Ishikawa (cell line): ENCODE data around the gene MGAT4C.

Experiments used
- CEBPB ChIP-seq: IDR thresholded peaks from 2 replicates; pipeline ENCODE4 v1.6.1; 2012
- CREB1 ChIP-seq: IDR thresholded peaks from 2 replicates; pipeline ENCODE4 v1.6.1; 2012; ENCODE audit warnings: low read depth
- EGR1 ChIP-seq: IDR thresholded peaks from 2 replicates; pipeline ENCODE4 v1.6.1; 2012
- EP300 ChIP-seq: IDR thresholded peaks from 2 replicates; pipeline ENCODE4 v1.6.1; 2012; ENCODE audit warnings: borderline replicate concordance
- FOXM1 ChIP-seq: IDR thresholded peaks from 2 replicates; pipeline ENCODE4 v1.6.1; 2012; ENCODE audit warnings: low read depth, borderline replicate concordance
- NFIC ChIP-seq: IDR thresholded peaks from 2 replicates; pipeline ENCODE4 v1.6.1; 2012
- RAD21 ChIP-seq: IDR thresholded peaks from 2 replicates; pipeline ENCODE4 v1.6.1; 2012; ENCODE audit warnings: low read depth
- REST ChIP-seq: IDR thresholded peaks from 2 replicates; pipeline ENCODE4 v1.6.1; 2012; ENCODE audit warnings: low read depth, mild to moderate bottlenecking
- TAF1 ChIP-seq: IDR thresholded peaks from 2 replicates; pipeline ENCODE4 v1.6.1; 2012; ENCODE audit warnings: low read depth, mild to moderate bottlenecking
- TCF12 ChIP-seq: IDR thresholded peaks from 2 replicates; pipeline ENCODE4 v1.6.1; 2012; ENCODE audit warnings: low read depth
- TEAD4 ChIP-seq: IDR thresholded peaks from 2 replicates; pipeline ENCODE4 v1.6.1; 2012
- USF1 ChIP-seq: IDR thresholded peaks from 2 replicates; pipeline ENCODE4 v1.6.1; 2012
- YY1 ChIP-seq: IDR thresholded peaks from 2 replicates; pipeline ENCODE4 v1.6.1; 2012; ENCODE audit warnings: low read depth
- ZBTB7A ChIP-seq: IDR thresholded peaks from 2 replicates; pipeline ENCODE4 v1.6.1; 2012; ENCODE audit warnings: low read depth
- TF ChIP-seq, protein P1 (sequence below): IDR thresholded peaks from 2 replicates; pipeline ENCODE4 v1.6.1; 2012

Gene MGAT4C

GRCh38 chr12:86256163-86256562, at the start of gene MGAT4C:
TSS of gene MGAT4C (minus strand) at chr12:86256391.
- TF ChIP-seq NFIC: no peak
- no peak for TF ChIP-seq EP300
- TF ChIP-seq FOXM1: no peak
- no peak for TF ChIP-seq EGR1
- no peak for TF ChIP-seq TEAD4

- TF ChIP-seq FOXM1: no peak
- TF ChIP-seq TAF1: no peak
- TF ChIP-seq USF1: no peak
Measured at GRCh38 chr12:86293682-86294240, 37.6 kb upstream of the MGAT4C start.

GRCh38 chr12:86292480-86292879, 36.3 kb upstream of the MGAT4C start:
- TF ChIP-seq EP300: no peak
- TF ChIP-seq YY1: no peak
- TF ChIP-seq TCF12: no peak
- TF ChIP-seq FOXM1: no peak
- no peak for TF ChIP-seq TEAD4
- TF ChIP-seq TAF1: no peak
- TF ChIP-seq REST: no peak
- TF ChIP-seq CEBPB: no peak
- TF ChIP-seq ZBTB7A: no peak

DNA sequence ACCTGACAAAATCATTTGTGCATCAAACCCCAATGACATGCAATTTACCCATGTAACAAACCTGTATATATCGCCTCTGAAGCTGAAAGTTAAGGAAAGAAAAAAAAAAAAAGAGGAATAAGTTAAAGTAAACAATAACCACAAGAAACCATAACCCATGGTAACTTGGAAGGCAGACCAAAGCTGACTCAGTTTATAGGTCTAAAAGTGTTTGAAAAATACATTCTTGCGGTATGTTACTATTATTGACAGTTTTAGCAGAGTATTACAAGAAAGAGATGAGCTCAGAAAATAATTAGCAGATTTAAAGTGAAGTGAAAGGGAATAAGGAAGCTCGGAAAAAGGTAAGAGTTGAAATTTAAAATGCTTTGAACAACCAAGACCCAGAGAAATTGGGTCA, 34.4 kb upstream of the MGAT4C start:
- TF ChIP-seq NFIC: no peak

- TF ChIP-seq, protein P1, sequence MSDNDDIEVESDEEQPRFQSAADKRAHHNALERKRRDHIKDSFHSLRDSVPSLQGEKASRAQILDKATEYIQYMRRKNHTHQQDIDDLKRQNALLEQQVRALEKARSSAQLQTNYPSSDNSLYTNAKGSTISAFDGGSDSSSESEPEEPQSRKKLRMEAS: no peak
- TF ChIP-seq CEBPB (no peak), EP300 (no peak), EGR1 (no peak), ZBTB7A (no peak), RAD21 (no peak), TEAD4 (no peak), YY1 (no peak), TAF1 (no peak), CREB1 (no peak), USF1 (no peak), NFIC (no peak), REST (no peak), FOXM1 (no peak)
Measured at GRCh38 chr12:86286119-86286518, 29.9 kb upstream of the MGAT4C start.

- no peak for TF ChIP-seq RAD21
- no peak for TF ChIP-seq YY1
- no peak for TF ChIP-seq TEAD4
- TF ChIP-seq, protein P1: no peak
- no peak for TF ChIP-seq ZBTB7A
- TF ChIP-seq REST: no peak
- no peak for TF ChIP-seq EGR1
- no peak for TF ChIP-seq USF1
- no peak for TF ChIP-seq CEBPB
- TF ChIP-seq NFIC: no peak
- no peak for TF ChIP-seq TCF12
- TF ChIP-seq CREB1: no peak
- no peak for TF ChIP-seq EP300
- no peak for TF ChIP-seq TAF1
- TF ChIP-seq FOXM1: no peak
Measured at GRCh38 chr12:86283620-86284019, 27.4 kb upstream of the MGAT4C start.
